ENCODE measurements around the gene FKBP1B.

The FKBP1B gene

DNA sequence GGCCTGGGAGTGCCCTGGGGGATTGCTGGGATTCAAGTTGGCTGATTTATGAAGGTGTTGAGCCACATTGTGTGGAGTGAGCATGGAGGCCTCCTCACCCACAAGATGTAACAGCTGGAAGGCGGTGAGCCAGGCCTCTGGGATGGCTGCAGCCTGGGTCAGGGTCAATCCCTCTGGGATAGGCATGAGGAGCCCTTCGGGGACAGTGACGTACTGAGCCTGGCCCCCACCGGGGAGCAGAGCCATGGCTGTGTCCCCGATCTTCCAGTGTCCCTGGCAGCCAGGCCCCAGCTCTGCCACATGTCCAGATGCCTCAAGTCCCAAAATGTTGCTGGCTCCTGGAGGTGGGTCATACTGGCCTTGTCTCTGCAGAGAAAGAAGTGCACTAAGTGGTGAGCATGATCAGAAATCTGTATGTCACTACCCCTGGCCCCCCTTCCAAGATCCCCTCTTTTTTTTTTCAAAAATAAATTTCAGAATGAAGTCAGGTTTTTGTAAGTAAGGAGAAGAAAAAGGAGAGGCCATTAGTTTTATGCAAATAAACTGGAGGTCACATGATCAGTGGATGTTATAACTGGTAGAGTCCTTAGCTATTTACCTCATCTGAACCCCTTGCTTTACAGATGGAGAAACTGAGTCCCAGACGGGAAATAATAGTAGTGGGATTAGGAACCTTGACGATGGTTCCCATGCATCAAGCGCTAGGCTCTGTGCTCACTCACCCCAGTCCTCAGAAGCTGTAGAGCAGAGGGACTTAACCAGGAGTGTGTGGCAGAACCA, 33.4 kb downstream of the FKBP1B start:
- DNase-seq (ENCODE audit: insufficient read length, low spot score) (no peak), FAIRE-seq (no peak)
- TF ChIP-seq, protein P1, sequence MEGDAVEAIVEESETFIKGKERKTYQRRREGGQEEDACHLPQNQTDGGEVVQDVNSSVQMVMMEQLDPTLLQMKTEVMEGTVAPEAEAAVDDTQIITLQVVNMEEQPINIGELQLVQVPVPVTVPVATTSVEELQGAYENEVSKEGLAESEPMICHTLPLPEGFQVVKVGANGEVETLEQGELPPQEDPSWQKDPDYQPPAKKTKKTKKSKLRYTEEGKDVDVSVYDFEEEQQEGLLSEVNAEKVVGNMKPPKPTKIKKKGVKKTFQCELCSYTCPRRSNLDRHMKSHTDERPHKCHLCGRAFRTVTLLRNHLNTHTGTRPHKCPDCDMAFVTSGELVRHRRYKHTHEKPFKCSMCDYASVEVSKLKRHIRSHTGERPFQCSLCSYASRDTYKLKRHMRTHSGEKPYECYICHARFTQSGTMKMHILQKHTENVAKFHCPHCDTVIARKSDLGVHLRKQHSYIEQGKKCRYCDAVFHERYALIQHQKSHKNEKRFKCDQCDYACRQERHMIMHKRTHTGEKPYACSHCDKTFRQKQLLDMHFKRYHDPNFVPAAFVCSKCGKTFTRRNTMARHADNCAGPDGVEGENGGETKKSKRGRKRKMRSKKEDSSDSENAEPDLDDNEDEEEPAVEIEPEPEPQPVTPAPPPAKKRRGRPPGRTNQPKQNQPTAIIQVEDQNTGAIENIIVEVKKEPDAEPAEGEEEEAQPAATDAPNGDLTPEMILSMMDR (IDR thresholded peaks at IDR 0.05; ENCODE audit: insufficient read depth, missing control alignments): no peak

- DNase-seq (ENCODE audit: insufficient read length, low spot score) (peak; percentile 66), FAIRE-seq (no peak)
- TF ChIP-seq, protein P1 (IDR thresholded peaks at IDR 0.05; ENCODE audit: insufficient read depth, missing control alignments): peak; percentile 8
Observed at GRCh38 chr2:24083567-24084385, 34.2 kb downstream of the FKBP1B start.

DNA sequence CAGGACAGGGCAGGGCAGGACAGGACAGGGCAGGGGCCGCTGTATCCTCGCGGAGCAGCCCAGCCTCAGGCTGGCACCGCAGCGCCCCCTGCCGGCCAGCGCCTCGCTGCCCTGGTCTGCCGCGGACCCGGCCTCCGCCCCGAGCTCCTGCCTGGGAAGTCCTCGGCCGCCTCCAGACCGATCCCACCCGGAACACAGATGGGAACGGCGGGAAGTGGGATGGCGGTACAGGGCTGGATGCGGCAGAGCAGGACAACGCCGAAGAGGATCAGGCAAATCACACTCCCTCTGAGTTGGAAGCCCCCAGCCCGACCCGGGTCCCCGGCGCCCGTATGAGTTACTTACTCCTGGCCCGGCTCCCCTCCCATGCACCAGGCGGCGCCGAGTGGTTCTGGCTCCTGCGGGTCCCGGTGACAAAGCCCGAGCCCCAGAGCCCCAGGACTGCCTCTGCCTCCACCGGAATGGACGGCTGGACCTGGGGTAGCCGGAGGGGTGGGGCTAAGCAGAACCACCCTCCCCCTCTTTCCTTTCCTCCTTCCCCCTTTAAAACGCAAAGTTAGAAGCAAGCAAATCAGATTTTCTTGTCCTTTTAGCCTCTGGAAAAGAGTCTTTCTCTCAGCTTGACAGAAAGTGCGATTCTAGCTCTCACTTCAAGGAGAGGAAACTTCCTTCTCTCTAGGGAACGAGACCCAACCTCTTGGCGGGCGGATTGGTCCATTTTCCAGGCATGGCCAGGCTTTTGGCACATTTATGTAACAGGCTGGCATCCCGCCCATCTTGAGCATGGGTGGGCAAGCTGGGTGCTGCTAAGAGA, 35.1 kb downstream of the FKBP1B start, which contains the start of gene TP53I3:
TP53I3 (minus strand) TSS at position 449 of the 814 bp plus-strand sequence. CDS start 508 bp downstream, outside the sequence.
- TF ChIP-seq, protein P1 (IDR thresholded peaks at IDR 0.05; ENCODE audit: insufficient read depth, missing control alignments): peak; percentile 69
- DNase-seq (ENCODE audit: insufficient read length, low spot score) (peak; percentile 82), FAIRE-seq (no peak)

GRCh38 chr2:24085200-24085489, 35.6 kb downstream of the FKBP1B start:
- DNase-seq (ENCODE audit: insufficient read length, low spot score): no peak
- no peak for FAIRE-seq
- TF ChIP-seq, protein P1 (IDR thresholded peaks at IDR 0.05; ENCODE audit: insufficient read depth, missing control alignments): no peak

DNA sequence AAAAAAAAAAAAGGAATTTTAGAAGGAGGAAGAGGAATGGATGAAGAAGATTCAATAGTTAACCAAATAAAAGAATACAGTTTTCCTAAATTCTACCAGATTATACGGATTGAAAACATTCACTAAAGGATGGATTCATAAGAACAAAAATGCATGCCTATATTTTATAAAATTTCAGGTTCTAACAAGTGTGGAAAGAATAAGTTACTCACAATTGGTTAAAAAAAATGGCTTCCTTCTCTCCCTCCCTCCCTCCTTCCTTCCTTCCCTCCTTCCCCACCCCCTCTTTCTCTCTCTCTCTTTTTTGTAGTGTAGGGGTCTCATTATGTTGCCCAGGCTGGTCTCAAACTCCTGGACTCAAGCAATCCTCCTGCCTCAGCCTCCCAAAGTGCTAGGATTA, 36.7 kb downstream of the FKBP1B start:
- FAIRE-seq (no peak), DNase-seq (ENCODE audit: insufficient read length, low spot score) (no peak)
- TF ChIP-seq, protein P1 (IDR thresholded peaks at IDR 0.05; ENCODE audit: insufficient read depth, missing control alignments): no peak

DNA sequence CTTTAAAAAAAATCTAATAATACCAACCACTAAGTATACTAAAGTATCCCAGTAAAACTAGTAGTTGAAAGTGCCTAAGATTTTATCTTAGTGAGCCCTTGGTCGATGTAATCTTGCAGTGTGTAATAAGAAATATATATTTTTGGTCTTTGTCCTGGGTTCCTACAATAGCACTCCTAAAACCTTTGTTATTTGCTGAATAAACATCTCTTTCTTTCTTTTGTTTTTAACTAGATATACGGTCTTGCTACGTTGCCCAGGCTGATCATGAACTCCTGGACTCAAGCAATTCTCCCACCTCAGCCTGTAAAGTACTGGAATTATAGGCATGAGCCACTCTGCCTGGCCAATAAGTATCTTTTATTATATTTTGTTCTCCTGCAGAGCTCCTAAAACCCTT, 37.5 kb downstream of the FKBP1B start:
- DNase-seq (ENCODE audit: insufficient read length, low spot score) (no peak), FAIRE-seq (no peak)
- TF ChIP-seq, protein P1 (IDR thresholded peaks at IDR 0.05; ENCODE audit: insufficient read depth, missing control alignments): no peak
